Activated effector memory CD4-positive, alpha-beta T cell treated with Interleukin-2 at 50 U/mL for 16 hours (primary cell): Measurements from ENCODE around the gene CCDC30.
"Not testable (repeated sequence)": the region's sequence is repeated elsewhere in the genome, so short reads cannot be mapped to it uniquely, and the experiment has no call there.

Experiments used
- DNase-seq: peaks from one replicate; pipeline ENCODE4 v3.0.0-alpha.2; 2020

CCDC30 gene

GRCh38 chr1:42533101-42533863, 70.2 kb downstream of the CCDC30 start:
- no peak for DNase-seq

GRCh38 chr1:42541104-42541503, 78.0 kb downstream of the CCDC30 start:
- no peak for DNase-seq

GRCh38 chr1:42551180-42551579, 88.1 kb downstream of the CCDC30 start:
- DNase-seq, result no peak

GRCh38 chr1:42551590-42551989, 88.5 kb downstream of the CCDC30 start:
- DNase-seq, result no peak

GRCh38 chr1:42552636-42553035, 89.5 kb downstream of the CCDC30 start:
- no peak for DNase-seq

- DNase-seq, result no peak
Observed at GRCh38 chr1:42557230-42557851, 94.3 kb downstream of the CCDC30 start.

- DNase-seq, result no peak
Observed at GRCh38 chr1:42567038-42567437, 104.0 kb downstream of the CCDC30 start.

GRCh38 chr1:42576935-42577334, 113.8 kb downstream of the CCDC30 start:
- no peak for DNase-seq

GRCh38 chr1:42586016-42586415, 122.9 kb downstream of the CCDC30 start:
- DNase-seq, result no peak

GRCh38 chr1:42587753-42588152, 124.7 kb downstream of the CCDC30 start:
- DNase-seq, result no peak

GRCh38 chr1:42592811-42593210, 129.7 kb downstream of the CCDC30 start:
- no peak for DNase-seq

GRCh38 chr1:42593486-42594100, 130.5 kb downstream of the CCDC30 start:
- DNase-seq, result no peak

- no peak for DNase-seq
Observed at GRCh38 chr1:42601472-42601871, 138.4 kb downstream of the CCDC30 start.

- no peak for DNase-seq
Observed at GRCh38 chr1:42613803-42614131, 150.7 kb downstream of the CCDC30 start.

GRCh38 chr1:42618866-42619265, 155.8 kb downstream of the CCDC30 start:
- no peak for DNase-seq

GRCh38 chr1:42620307-42620706, 157.2 kb downstream of the CCDC30 start:
- DNase-seq, result no peak

- not testable (repeated sequence) for DNase-seq
Observed at GRCh38 chr1:42621180-42621579, 158.1 kb downstream of the CCDC30 start.

GRCh38 chr1:42627205-42627604, 164.1 kb downstream of the CCDC30 start:
- DNase-seq, result not testable (repeated sequence)

- no peak for DNase-seq
Observed at GRCh38 chr1:42639116-42639515, 176.0 kb downstream of the CCDC30 start.

- DNase-seq, result no peak
Observed at GRCh38 chr1:42646056-42646455, 183.0 kb downstream of the CCDC30 start.

GRCh38 chr1:42657201-42657600, 194.1 kb downstream of the CCDC30 start:
- no peak for DNase-seq

GRCh38 chr1:42657981-42658876, 195.1 kb downstream of the CCDC30 start, which contains the start of gene PPIH:
Gene PPIH (plus strand): TSS chr1:42658423. CDS start chr1:42658447, 24 bp downstream.
- peak; percentile 94 for DNase-seq

- DNase-seq, result no peak
Observed at GRCh38 chr1:42658877-42659337, 195.8 kb downstream of the CCDC30 start.
